HS-27A (cell line): ENCODE results near the gene DGKA.
"Not testable (repeated sequence)": the region's sequence is repeated elsewhere in the genome, so short reads cannot be mapped to it uniquely, and the experiment has no call there.

ENCODE experiments used
- DNase-seq: peaks from one replicate; pipeline ENCODE4 v3.0.0-alpha.2; 2012; ENCODE audit warnings: low read depth, missing footprints

DGKA gene

GRCh38 chr12:55996715-55997534 is 66.0 kb downstream of the DGKA start, which contains the start of gene SUOX:
Gene SUOX (plus strand): TSS chr12:55997276. CDS start chr12:56002222, 4,946 bp downstream.
- peak; percentile 79 for DNase-seq

GRCh38 chr12:55997535-55997859 is 66.5 kb downstream of the DGKA start:
- DNase-seq = no peak

GRCh38 chr12:55999522-55999921 is 68.6 kb downstream of the DGKA start:
- not testable (repeated sequence) for DNase-seq

GRCh38 chr12:55999999-56000540 is 69.1 kb downstream of the DGKA start:
- DNase-seq = not testable (repeated sequence)

GRCh38 chr12:56001487-56002100 is 70.6 kb downstream of the DGKA start:
- no peak for DNase-seq

- DNase-seq = not testable (repeated sequence)
These were observed 72.4 kb downstream of the DGKA start for GRCh38 chr12:56003376-56003775.
